Caki2 (cell line): ENCODE data around the gene UBTD1. TPM values are rescaled to one million over a fixed set of nuclear protein-coding genes. Genes with fewer than 3 reads are reported as not detected.
"Not testable (repeated sequence)": the region's sequence is repeated elsewhere in the genome, so short reads cannot be mapped to it uniquely, and the experiment has no call there.

Experiments
- DNase-seq: peaks from one replicate; pipeline ENCODE4 v3.0.0-alpha.2; 2015; ENCODE audit warnings: low read depth
- in situ Hi-C: cut with HindIII; loops from 2 replicates; pipeline ENCODE4 v1.10.0; 2016; ENCODE audit warnings: low sequenced_read_pairs, low pct_unique_long_range_greater_than_20kb, mixed read lengths
- total RNA-seq: library from RNA; depleted of rRNA; stranded (reverse); fragments of >200 nt; shearing (Covaris generic); gene quantifications from 2 replicates; pipeline ENCODE4 v1.2.3, GENCODE V29; 2014; ENCODE audit warnings: low replicate concordance

Gene UBTD1
- total RNA-seq, 1 experiment from 2014 or later = 23.3 TPM

DNA sequence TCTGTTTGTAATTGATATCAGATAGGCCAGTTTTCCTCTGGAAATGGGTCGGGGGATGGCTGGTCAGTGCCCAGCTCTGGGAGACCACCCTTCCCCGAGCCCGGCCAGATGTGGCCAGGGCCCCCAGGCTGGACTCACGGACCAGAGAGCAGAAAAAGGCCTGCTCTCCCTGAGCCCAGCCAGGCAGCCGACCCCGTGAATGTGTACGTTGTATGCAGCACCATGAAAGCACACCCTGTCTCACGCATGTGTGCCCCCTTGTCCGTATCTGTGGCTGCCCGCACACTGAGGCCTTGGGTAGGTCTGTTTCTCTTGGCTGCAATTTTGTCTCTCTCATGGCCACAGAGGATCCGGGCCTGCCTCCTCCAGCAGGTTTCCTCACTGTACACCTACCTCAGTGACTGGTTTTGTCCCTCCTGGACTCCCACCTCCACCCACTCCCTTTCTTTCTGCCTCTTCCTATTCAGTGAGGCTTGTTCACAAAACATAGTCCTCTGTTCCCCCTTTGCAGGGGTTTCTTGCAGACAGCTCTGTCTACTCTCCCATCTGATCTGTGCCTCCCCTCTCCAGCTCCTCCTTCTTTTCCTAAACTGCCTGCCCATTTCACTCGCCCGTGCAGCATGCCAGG, 50.2 kb downstream of the UBTD1 start:
- no peak for DNase-seq
- in situ Hi-C loops = no loop called here

DNA sequence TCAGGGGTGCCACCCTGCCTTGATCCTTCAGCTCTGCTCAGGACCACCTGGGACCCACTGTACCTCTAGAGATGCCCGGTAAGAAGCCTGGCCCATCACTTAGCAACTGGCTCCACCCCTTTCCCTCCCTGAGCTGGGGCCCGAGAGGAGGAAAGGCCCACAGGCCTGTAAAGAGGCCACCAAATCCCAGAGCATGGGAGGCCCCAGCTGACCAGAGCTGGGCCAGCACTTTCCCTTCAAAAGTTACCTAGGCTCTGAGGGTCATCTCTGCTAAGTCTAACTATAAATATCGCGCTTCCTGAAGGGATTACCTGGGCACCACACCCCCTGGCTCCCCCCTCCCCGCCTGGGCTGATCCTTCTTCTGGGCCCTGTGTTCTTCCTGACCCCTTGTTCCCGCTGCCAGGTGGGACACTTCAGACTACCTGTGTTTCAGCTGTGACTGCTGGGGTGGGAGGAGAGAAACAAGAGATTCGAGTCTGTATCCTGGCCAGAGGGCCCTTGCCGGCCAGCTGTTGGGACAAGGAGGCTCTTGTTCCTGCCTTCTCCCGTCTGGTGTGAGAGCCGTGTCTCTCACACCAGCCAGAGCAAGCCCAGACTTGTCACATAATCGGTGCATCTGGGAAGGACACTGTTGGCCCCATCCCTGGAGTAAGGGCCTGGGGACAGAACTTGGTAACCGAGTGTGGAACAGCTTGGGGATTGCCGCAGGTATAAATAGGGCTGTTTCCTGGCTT, 51.0 kb downstream of the UBTD1 start:
- no peak for DNase-seq
- in situ Hi-C loops = no loop called here

DNA sequence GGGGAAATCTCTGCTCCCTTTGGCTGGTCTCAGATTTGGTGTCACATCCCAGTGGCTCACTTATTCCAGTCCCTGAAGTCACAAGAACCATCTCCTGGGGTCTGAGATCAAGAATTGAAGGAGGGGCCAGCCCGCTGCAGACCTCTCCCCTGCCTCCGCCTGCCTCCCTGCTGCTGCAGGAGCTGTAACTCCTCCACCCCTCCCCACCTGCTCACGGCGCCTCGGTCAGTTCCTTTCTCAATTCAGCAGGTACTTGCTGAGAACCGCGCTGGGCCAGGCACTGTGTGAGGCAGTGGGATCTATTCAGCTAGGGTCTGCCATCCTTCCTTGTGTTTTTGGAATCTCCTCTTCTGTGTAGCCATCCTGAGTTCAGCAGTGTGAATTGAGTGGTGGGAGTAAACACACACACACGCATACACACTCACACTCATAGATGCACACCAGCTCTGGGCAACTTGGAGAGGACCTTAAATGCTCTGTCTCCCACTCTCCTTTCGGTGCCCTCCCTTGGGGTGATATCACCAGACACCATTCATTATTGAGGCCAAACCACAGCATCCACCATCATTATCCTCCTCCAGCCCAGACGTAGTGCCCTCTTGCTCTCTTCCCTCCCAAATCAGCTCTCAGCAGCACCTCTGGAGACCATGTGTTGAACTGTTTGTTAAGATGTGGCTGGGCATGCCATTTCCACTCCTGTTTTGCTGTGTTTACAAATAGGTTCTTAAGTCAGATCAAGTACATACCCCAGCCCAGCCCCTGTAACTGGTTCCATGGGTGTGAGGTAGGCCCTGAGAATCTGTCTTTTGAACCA, 51.8 kb downstream of the UBTD1 start:
- in situ Hi-C loops = no loop called here
- no peak for DNase-seq

DNA sequence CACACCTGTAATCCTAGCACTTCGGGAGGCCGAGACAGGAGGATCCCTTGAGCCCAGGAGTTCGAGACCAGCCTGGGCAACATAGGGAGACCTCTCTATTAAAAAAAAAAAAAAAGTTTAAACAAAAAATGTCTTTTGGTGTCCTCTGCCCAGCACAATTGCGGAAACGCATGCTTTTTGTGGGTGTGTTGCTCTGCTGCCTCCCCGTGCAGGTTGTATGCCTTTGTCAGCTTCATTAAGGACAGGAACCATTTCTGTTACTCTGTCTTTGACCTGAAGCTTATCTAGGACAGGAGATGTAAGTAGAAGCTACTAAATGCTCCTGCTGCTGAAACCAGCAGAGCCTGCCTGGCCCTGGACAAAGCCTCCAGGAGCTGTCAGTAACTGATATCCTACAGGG, 52.5 kb downstream of the UBTD1 start:
- in situ Hi-C loops = no loop called here
- no peak for DNase-seq

DNA sequence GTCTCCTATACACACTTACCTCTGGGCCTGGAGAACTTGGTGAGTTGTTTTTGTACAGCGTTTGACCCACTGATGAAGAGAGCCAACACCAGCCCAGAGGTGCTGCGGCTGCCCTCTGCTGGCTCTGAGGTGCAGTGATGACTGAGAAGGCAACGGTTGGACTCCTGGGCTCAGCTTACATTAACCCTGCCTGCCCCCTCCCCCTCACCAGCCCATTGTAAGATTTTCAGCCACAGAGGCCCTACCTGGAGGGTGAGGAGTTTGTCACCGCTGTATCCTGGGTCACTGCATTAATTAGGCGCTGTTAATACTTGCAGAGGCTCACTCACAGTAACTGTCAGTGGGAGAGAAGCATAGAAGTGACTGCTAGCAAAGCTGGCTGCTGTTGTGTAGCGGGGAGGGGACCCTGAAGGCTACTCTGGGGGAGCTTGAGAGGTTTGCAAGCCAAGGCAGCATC, 54.9 kb downstream of the UBTD1 start:
- DNase-seq = peak; percentile 68
- in situ Hi-C loops = no loop called here

DNA sequence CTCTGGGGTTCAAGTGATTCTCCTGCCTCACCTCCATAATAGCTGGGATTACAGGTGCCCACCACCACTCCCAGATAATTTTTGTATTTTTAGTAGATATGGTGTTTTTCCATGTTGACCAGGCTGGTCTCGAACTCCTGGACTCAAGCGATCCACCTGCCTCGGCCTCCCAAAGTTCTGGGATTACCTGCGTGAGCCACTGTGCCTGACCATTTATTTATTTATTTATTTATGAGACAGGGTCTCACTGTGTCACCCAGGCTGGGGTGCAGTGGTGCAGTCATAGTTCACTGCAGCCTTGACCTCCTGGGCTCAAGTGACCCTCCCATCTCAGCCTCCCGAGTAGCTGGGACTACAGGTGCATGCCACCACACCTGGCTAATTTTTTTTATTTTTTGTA, 55.6 kb downstream of the UBTD1 start:
- in situ Hi-C loops = not testable (repeated sequence)

DNA sequence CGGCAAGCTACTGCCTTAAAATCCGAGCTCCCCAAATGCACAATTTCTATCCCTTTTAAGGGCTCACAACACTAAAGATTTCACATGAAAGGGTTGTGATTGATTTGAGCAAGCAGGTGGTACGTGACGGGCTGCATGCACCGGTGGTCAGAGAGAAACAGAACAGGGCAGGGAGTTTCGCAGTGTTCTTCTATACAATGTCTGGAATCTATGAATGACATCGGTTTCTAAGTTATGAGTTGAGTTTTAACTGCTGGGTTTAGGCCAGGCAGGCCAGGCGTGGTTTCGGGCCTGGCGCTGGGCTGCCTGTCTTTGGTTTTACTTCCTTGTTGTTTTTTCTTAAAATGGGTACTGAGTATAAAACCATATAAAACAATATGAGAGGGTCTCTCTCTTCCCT, 56.8 kb downstream of the UBTD1 start:
- in situ Hi-C loops = not testable (repeated sequence)

More for the DNA sequence above, 55.6 kb downstream of the UBTD1 start:
- not testable (repeated sequence) for DNase-seq

DNA sequence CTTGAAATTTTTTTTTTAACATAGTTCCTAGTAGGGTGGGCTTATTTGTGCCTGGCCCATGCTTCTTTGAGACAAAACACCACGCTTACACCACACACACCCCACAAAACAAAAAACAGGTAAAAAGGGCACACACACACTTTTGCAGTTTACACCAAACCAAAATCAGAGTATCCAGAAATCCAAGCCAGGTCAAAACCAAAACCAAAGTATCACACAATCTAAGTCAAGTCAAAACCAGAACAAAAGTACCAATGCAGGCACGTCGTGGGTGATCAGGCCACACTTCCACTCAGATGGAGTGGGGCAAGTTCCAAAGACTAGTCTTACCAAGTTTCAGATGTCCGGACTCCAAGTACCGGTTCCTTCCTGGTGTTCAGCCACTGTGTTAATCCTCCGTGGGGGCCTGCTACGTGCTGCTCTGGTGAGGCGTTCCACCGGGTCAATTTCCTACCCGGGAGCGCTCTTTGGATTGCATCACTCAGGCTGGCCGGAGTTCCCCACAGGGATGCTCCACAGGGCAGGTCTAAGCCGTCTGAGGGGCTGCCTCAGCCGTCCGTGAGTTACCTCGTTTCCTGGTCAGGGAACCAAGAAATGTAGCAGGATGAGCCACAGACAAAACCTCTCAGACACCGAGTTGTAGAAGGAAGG, 62.1 kb downstream of the UBTD1 start:
- in situ Hi-C loops, DNase-seq: not testable (repeated sequence)

More for the DNA sequence above, 56.8 kb downstream of the UBTD1 start:
- not testable (repeated sequence) for DNase-seq

DNA sequence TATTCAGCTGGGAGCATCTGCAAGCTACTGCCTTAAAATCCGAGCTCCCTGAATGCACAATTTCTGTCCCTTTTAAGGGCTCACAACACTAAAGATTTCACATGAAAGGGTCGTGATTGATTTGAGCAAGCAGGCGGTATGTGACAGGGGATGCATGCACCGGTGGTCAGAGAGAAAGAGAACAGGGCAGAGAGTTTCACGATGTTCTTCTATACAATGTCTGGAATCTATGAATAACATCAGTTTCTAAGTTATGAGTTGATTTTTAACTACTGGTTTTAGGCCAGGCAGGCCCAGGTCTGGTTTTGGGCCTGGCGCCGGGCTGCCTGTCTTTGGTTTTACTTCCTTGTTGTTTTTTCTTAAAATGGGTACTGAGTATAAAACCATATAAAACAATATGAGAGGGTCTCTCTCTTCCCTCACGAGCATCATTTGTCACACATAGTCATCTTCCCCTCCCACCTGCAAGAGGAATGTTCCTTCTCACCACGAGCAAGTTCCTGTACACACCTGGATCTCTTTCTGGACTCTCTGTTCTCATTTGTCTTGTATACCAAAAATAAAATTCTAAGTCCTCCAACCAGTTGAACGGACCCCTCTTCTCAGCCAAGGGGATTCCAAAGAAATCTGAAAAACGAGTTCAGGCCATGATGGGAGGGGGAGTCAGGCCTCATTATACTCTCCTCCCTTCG, 62.8 kb downstream of the UBTD1 start:
- DNase-seq, in situ Hi-C loops: not testable (repeated sequence)

DNA sequence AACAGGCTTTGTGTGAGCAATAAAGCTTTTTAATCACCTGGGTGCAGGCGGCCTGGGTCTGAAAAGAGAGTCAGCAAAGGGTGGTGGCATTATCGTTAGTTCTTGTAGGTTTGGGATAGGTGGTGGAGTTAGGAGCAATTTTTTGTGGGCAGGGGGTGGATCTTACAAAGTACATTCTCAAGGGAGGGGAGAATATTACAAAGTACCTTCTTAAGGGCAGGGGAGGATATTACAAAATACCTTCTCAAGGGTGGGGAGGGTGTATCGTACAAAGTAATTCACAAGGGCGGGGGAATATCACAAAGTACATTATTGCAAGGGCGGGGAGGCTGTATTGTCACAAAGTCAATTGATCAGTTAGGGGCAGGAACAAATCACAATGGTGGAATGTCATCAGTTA, 63.6 kb downstream of the UBTD1 start:
- in situ Hi-C loops, DNase-seq: not testable (repeated sequence)

DNA sequence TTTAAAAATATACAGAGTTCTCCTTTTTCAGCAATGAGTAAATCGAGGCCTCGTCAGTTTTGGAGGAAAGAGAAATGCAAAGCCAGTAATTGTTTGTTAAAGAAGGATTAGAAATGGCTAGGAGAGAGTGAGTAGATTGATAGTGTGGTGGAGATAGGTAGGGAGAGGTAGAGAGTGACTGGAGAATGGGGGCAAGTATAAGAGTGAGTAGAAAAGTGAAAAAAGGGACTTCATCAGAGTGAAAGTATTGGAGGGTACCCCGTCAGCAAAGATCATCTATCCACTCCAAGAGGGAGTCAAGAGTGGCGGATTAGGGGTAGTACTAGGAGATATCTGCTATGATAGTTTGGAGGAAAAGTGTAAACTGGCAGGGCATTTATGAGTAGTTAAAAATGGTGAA, 64.6 kb downstream of the UBTD1 start:
- in situ Hi-C loops = no loop called here

DNA sequence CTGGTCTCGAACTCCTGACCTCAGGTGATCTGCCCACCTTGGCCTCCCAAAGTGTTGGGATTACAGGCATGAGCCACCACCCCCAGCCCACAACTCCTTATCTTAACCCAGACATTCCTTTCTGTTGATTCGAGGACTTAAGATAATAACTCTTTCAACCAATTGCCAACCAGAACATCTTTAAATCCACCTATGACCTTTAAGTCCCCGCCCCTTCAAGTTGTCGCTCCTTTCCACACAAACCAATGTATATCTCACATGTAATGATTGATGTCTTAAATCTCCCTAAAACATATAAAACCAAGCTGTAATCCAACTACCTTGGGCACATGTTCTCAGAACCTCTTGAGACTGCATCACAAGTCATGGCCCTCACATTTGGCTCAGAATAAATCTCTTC, 66.1 kb downstream of the UBTD1 start:
- peak; percentile 30 for DNase-seq
- in situ Hi-C loops = no loop called here

More for the DNA sequence above, 64.6 kb downstream of the UBTD1 start:
- DNase-seq = no peak

DNA sequence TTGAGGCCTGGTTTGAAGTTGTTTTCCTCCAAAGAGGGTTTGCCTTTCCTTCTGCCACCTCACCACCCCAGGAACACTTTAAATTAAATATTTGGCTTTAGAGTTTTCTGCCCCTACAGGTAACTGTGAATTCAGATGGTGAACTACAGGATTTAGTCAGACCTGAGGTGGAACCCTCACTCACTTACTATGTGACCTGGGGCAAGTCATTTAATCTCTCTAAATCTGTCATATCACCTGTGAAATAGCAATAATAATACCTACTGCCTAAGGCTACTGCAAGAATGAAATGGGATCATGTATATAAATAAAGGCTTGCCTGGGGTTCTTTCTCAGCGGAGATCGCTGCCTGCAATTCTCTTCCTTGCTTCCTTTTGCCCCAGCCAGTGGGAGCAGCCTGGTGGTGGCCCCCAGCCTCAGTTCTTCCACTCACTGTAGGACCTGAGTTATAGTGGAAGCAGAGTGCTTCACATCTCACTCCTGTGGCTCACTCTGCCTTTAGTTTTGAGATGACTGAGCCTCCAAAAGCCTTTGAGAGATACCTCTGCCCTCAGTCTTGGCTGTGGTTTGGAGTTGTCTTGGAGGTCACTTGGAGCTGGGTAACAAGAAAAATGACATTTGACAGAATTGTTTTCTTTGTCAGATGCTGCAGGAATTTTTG, 67.7 kb downstream of the UBTD1 start:
- in situ Hi-C loops = no loop called here
- DNase-seq = no peak

DNA sequence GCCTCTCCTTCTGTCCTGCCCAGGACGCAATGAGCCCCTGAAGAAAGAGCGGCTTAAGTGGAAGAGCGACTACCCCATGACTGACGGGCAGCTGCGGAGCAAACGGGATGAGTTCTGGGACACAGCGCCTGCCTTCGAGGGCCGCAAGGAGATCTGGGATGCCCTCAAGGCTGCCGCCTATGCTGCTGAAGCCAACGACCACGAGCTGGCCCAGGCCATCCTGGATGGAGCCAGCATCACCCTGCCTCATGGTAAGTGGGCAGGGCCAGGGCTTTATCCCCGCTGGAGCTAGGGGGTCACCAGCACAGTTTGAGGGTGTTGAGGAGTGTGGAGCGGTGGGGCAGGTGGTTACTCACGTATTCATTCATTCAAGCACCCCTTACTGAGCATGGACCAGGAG, 69.2 kb downstream of the UBTD1 start:
- no peak for DNase-seq
- in situ Hi-C loops = no loop called here

DNA sequence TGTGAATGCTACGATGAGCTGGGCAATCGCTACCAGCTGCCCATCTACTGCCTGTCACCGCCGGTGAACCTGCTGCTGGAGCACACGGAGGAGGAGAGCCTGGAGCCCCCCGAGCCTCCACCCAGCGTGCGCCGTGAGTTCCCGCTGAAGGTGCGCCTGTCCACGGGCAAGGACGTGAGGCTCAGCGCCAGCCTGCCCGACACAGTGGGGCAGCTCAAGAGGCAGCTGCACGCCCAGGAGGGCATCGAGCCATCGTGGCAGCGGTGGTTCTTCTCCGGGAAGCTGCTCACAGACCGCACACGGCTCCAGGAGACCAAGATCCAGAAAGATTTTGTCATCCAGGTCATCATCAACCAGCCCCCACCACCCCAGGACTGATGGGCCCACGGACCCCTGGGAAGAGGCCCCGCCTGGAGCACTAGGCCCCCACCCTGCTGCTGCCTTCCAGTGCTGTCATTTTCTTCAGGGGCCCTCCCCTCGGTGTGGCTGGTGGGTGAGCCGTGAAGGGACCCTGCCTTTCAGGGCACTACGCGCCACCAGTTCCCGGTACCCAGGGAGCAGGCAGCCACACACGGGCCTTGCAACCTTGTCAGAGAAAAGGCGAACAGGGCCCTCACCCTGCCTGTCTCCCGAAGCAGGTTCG, 71.5 kb downstream of the UBTD1 start:
- in situ Hi-C loops = no loop called here

DNA sequence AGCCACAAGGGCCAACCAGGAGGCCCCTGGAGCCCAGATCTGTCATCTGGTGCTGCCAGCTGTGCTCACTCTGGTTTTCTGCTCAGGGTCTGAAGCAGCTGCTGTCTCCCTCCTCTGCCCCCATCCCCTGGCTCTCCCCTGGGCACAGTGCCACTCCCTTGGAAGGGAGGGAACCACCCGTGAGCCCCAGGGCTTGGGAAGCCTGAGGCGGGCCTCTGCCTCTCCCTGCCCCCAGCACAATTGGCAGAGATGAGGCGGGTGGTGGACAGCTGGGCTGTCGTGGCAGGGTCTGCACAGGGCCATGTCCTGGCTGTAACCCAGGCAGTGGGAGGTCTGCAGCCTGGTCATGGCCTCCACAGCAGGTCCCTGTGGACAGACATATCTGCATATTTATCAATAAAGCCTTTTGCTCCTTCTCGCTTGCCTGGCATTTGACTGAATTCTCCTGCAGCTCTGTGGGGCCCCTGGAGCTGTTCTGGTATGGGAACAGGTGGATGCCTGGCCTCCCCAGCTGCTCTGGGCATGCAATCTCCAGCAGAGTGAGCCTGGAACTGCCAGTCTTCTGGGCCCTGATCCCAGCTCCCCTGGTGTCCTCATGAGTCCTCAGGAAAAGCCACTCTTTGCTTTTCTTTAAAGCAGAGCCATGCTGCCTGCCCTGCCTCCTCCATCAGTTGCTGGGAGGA, 72.2 kb downstream of the UBTD1 start:
- in situ Hi-C loops = no loop called here

More for the DNA sequence above, 71.5 kb downstream of the UBTD1 start:
- no peak for DNase-seq

More for the DNA sequence above, 72.2 kb downstream of the UBTD1 start:
- DNase-seq = no peak
